AG08395 (cell line): ENCODE measurements around the gene LRCH1.
A peak's percentile ranks its signal among the peaks of the same experiment; 100 is the strongest.

Source experiments
- DNase-seq: peaks from one replicate; pipeline ENCODE4 v3.0.0; 2012; ENCODE audit warnings: mixed read lengths, low spot score

The LRCH1 gene

DNA sequence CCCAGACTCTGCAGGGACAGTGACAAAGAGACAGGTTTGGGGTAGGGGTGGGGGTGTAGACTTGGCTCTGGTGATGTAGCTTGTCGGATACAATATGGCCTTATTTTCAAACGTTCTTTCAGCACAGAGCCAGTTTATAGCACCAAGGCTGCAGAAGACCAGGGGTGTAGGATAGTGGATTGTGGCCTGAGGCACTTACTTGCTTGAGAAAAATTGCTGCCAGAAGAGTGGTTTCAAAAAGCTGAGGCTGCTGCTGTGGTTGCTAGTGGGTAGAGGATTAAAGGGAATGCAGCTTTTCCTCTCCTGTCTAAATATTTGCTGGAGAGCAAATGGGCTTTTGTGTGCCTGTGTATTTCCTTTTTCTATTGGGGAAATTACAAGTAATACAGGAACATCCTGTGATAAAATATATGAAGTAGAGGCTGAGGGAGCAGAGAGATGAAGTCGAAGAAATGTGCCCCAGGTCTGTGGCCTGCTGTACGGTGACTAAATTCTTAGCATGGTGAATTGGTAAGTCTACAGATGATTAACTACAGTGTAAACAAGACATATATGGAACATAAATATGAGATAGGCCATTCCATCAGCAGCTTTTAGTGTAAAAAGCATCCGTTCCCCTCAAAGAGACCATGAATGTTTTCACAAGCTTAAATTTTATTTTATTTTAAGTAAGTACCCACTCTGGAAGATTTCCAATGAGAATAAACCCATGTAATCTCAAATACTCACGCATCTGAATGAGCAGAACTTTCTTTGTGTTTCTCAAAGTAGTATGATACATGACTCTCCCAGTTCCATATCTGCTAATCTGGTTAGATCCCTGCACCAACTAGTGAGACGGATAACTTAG is 112.9 kb downstream of the LRCH1 start:
- DNase-seq, result no peak

DNA sequence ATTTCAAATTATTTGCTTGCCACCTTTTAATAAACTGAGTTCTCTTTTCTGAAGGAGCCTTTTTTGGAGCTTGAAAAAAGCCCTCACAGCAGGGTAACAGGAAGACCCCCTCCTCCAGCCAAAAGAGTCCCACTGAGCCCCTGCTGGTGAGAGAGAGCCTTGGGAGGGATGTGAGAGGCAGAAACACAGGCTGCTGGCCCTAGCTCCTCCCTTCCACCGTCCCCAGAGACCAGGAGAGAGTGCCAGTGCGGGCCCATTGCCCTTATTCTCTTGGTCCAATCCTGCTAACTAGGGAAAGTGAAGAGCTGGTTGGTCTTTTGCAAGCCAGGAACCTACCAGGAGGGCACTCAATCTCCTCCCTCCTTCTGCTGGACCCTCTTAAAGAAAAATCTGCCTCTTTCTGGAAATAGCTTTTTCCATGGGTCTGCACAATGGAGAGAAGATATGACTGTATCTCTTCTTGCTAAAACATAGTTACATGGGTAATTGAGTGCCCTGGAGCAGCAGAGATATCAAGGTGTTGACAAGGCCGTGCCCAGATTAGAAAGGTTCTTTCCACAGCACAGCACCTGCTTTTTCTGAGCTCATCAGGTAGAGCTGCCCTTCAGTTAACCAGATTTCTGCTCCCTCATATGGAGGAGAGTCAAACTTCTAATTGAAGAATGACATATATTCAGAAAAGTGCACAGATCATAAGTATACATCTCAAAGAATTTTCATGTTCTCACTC is 113.9 kb downstream of the LRCH1 start:
- no peak for DNase-seq

GRCh38 chr13:46667687-46668281 is 114.8 kb downstream of the LRCH1 start:
- no peak for DNase-seq

GRCh38 chr13:46668302-46668720 is 115.3 kb downstream of the LRCH1 start:
- peak; percentile 82 for DNase-seq

DNA sequence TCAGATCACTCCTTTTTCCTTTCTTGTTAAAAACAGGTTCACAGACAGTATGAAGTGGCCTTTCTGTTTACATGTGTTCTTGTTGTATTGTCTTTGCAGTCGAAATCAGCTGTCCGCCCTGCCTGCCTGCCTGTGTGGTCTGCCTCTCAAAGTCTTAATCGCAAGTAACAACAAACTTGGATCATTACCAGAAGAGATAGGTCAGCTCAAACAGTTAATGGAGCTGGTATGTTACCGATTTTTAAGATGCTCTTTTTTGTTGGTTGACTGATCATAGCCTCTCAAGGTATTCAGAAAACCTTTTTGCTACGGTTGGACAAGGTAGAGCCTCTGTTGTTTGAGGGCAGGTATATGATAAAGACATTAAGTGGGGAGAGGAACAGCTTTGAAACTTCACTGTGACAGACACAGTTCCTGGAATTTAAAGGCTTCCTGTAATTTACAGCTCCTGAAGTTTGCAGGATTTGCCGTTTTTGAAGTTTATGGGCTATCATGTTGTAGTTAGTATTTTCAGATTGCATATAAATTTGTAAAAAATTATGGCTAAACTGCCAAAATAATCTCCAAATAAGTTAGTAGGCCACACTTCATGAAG is 116.1 kb downstream of the LRCH1 start:
- no peak for DNase-seq

DNA sequence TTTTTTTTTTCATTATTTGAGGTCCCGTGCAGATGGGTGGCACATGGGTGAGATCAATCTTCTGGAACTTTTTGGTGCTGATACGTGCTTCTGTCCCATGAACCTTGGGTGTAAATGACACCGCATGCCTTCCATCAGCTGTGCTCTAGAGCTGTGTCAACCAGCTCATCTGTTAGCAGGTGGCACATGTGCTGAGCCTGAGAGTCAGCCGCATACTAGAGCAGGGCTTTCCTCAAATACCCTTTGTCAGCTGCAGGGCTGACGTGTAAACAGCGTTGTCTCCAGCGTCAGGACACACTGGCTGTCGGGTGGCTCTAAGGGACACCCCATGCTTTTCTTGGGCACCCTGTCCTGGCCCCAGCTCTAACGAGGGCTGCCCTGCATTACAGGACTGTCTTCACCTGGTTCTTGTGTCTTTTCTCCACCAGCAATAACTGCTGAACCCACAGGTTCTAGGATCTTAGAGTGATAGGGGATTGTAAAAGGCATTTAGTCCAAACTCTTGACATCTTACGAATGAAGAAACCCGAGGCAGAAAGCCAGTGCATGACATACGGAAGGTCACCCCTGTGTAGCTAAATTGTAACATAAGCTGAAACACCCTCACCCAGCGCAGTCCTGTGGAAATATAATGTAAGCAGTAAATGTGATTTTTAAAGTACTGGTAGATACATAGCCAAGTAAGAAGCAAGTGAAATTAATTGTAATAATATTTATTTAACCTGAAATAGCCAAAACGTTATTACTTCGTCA is 119.5 kb downstream of the LRCH1 start:
- no peak for DNase-seq

GRCh38 chr13:46675016-46675415 is 122.0 kb downstream of the LRCH1 start:
- no peak for DNase-seq

GRCh38 chr13:46676378-46676725 is 123.4 kb downstream of the LRCH1 start:
- DNase-seq, result no peak

- DNase-seq, result peak; percentile 88
These were observed 126.6 kb downstream of the LRCH1 start for GRCh38 chr13:46679369-46680120.

DNA sequence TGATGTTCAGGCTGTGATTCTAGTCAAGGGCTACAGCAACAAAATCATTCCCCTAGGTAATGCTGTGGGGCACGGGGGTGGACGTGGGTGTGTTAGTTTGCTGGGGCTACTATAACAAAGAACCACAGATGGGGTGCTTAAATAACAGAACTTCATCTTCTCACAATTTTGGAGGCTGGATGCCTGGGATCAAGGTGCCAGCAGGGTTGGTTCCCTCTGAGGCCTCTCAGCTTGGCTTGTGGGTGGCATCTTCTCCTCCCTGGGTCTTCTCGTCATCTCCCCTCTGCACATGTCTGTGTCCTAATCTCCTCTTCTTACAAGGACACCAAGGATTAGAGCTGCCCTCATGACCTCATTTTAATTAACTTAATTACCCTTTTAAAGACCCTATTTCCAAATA is 129.0 kb downstream of the LRCH1 start:
- DNase-seq, result no peak

DNA sequence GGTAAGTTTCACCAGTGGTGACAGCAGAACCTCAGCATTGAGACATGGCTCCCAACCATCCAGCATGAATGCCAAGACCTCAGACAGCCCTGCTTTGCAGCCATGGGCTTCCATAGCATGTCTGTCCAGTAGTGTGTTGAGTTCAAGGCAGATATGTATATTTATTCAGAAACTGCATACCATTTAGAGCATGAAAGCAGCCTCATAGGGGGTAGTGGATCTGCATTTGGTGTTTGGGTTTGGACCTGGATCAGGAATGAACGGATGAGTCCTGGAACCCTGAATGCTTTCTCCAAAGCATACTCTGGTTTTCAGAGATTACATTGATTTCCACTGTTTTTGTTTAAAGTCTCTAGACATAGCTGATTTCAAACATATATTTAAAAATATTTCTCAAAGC is 129.7 kb downstream of the LRCH1 start:
- DNase-seq, result no peak

DNA sequence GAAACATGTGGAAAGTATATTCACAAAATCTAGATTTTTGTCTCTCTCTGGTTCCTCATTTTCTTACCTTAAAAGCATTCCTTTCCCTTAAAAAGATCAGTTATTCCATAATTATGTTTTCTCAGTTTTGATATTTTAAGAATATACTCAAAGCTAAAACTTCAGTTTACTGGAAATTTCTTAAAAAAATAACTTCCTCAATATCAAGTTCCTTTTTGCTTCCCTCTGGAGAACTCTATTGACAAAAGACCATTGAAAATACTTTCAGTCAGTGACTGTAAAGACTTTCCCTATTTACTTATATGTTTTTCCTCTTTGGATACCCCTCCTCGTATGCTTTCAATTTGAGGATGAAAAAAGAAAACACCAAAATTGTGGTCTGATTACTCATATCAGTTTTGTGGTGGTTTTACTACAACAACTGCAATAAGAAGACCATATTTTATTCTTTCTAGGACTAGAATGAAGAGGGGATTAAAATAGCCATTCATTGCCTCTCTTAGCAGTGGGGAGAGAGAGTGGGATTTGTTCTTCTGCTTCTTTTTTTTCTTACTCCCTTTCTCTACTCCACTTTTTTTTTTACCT is 130.8 kb downstream of the LRCH1 start:
- DNase-seq, result no peak

GRCh38 chr13:46684287-46685001 is 131.5 kb downstream of the LRCH1 start:
- no peak for DNase-seq

DNA sequence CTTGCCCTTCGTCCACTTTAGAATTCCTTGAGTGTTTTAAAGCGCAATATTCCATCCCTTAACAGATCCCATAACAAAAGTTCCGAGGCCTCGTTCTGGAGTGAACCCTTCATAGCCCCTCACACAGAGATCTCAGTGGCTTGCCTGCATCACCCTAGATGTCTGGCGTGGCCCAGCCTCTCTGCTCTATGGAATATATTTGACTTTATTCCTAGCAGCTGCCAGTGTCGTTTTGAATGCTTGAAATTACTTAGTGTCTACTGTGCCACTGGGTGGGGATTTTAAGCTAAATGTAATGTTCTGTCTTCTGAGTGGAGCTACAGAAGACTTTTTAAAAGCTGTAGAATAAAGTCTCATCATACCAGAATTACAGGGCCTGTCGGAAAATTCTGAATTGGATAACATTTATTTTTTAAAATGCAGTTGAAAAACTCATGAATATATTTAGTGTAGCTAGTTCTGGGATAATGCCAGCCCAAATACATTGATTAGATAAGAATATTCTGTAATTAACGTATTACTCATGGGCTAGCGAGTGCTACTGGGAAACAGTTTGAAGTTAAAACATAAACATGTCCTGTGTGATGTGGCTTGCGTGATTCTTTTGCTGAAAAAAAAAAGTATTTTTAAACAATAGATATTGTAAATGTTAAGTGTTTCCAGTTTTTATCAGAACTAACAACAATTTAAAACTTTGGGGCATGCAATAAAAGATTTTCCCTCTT is 132.2 kb downstream of the LRCH1 start:
- DNase-seq, result no peak

DNA sequence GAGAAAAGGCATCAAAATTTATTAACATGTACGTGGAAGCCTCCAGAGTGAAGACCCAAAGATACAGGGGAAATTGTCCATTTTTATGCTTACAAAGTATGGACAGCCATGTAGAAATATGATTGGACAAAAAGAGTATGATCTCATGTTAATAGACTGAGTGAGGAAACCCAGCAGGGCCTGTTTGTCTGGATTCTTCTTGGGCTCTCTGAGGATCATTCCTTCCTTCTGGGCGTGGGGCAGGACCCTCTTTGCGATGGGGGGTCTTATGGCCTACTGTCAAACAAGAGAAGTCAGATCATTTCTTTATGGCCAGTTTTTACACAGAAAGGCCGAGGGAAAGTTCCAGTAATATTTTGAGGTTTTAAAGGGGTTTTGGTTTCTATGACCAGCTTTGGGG is 133.2 kb downstream of the LRCH1 start:
- DNase-seq, result no peak

DNA sequence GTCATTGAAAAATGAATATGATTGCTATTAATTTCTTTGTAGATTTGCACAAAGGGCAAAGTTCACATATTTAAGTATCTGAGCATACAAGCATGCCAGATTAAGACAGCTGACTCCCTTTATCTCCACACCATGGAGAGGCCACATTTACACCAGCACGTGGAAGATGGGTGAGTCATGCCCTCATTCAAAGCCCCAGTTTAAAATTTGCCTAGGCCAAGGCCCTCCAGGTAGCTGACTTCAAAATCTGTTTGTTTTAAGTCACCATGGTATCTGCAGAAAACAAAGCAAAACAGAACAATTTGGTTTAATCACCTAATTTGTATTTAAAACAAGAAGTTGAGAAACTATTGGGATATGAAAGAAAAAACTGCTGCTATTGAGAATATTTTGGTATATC is 134.8 kb downstream of the LRCH1 start:
- peak; percentile 21 for DNase-seq

DNA sequence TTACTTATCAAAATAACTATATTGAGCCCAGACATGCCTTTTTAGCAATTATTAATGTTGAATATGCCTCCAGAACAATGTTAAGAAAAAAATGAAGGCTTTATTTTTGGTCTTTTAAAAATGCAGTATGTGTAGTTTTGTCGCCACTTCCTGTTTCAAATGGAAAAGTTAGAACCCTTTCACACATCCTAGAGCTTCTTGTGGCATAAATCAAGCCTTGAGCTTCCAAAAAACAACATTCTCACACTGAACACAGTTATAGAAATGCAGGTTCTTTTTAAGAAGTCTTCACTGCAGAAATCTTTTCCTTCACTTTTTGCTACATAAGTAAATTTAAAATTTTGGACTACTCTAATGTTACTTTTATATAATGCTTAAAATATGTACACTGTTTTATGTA is 135.3 kb downstream of the LRCH1 start:
- DNase-seq, result no peak

- DNase-seq, result no peak
These were observed 145.0 kb downstream of the LRCH1 start for GRCh38 chr13:46698014-46698413.

GRCh38 chr13:46698910-46699460 is 146.0 kb downstream of the LRCH1 start:
- no peak for DNase-seq
